HUES6 (cell line): ENCODE results near the gene SH3RF3.

Experiments
- H3K27ac ChIP-seq: 2 replicates; pipeline ENCODE4 v1.7.0; 2013; ENCODE audit warnings: low read depth, mild to moderate bottlenecking, low read length, inconsistent platforms
- H3K27me3 ChIP-seq: 2 replicates; pipeline ENCODE4 v1.6.1; 2013; ENCODE audit warnings: low read length; ENCODE audit not compliant: control insufficient read depth, insufficient read depth
- H3K36me3 ChIP-seq: 2 replicates; pipeline ENCODE4 v1.6.1; 2013; ENCODE audit warnings: low read length; ENCODE audit not compliant: control insufficient read depth, insufficient read depth
- H3K4me1 ChIP-seq: 2 replicates; pipeline ENCODE4 v1.6.1; 2013; ENCODE audit warnings: low read length; ENCODE audit not compliant: control insufficient read depth, insufficient read depth
- H3K4me3 ChIP-seq: 2 replicates; pipeline ENCODE4 v1.5.1; 2013; ENCODE audit warnings: low read depth, low read length
- H3K9ac ChIP-seq: one replicate; pipeline ENCODE4 v1.6.1; 2013; ENCODE audit warnings: mild to moderate bottlenecking, low read length
- H3K9me3 ChIP-seq: 2 replicates; pipeline ENCODE4 v1.6.1; 2013; ENCODE audit warnings: low read depth, low read length; ENCODE audit not compliant: control insufficient read depth, insufficient read depth

SH3RF3 gene

DNA sequence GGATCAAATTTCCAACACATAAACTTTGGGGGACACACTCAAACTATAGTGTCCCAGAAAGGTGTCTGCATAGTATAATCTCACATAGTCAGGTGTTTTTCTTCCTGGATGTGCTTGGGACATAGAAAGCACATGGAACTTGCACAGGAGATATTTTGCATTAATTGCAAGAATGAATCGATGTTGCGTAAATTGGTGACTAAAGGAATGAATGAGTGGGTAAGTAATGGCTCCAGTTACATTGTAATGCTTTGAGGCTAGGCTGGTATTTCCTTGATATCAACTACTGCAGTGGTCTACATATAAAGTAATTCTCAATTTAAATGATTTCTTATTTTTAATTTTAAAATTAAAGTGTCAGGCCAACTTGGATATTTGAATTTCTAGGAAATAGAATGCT lies 53.4 kb downstream of the SH3RF3 start:
- H3K9ac ChIP-seq, result no peak overlapping the region
- H3K4me1 ChIP-seq, result no peaks in the 10 kb centered on the region
- no peak overlapping the region for H3K27ac ChIP-seq
- no peaks in the 10 kb centered on the region for H3K36me3 ChIP-seq
- peaks cover 22% of the 10 kb centered on the region for H3K9me3 ChIP-seq
- no peaks in the 10 kb centered on the region for H3K27me3 ChIP-seq
- no peak overlapping the region for H3K4me3 ChIP-seq

- Histone ChIP-seq H3K4me1 (0 out of 2 replicates have a peak, but pooled peaks cover 4% of the 10 kb centered on the region), H3K9me3 (peaks cover 22% of the 10 kb centered on the region), H3K4me3 (no peak overlapping the region), H3K27ac (no peak overlapping the region), H3K27me3 (no peaks in the 10 kb centered on the region), H3K36me3 (no peaks in the 10 kb centered on the region), H3K9ac (no peak overlapping the region)
Observed at GRCh38 chr2:109183871-109184270, 54.9 kb downstream of the SH3RF3 start.

- Histone ChIP-seq H3K9ac (no peak overlapping the region), H3K4me1 (0 out of 2 replicates have a peak, but pooled peaks cover 4% of the 10 kb centered on the region), H3K27me3 (no peaks in the 10 kb centered on the region), H3K9me3 (peaks cover 18% of the 10 kb centered on the region), H3K36me3 (no peaks in the 10 kb centered on the region), H3K4me3 (no peak overlapping the region), H3K27ac (no peak overlapping the region)
Observed at GRCh38 chr2:109184368-109184767, 55.4 kb downstream of the SH3RF3 start.

DNA sequence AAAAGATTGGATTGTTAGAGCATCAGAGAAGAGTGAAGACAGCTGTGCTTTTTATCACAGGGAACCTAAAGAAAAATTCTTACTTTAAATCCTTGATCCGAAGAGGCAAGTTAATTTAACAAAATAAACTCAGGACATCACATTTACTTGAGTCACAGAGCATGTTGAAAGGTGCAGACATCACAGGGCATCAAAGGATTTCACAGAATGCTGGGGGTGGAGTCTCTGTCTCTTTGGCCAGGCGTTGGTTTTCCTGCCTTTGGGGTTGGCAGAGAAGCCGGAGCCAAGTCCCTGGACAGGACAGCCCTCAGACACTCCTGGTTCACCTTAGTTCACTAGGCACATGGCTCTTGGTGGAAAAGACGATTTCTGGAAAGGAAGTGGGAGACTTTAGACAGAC lies 56.3 kb downstream of the SH3RF3 start:
- Histone ChIP-seq H3K4me1 (0 out of 2 replicates have a peak, but pooled peaks cover 4% of the 10 kb centered on the region), H3K9me3 (peaks cover 9% of the 10 kb centered on the region; the same call in 1 of the 2 replicates), H3K27ac (no peak overlapping the region), H3K9ac (no peak overlapping the region), H3K27me3 (no peaks in the 10 kb centered on the region), H3K4me3 (no peak overlapping the region), H3K36me3 (no peaks in the 10 kb centered on the region)

DNA sequence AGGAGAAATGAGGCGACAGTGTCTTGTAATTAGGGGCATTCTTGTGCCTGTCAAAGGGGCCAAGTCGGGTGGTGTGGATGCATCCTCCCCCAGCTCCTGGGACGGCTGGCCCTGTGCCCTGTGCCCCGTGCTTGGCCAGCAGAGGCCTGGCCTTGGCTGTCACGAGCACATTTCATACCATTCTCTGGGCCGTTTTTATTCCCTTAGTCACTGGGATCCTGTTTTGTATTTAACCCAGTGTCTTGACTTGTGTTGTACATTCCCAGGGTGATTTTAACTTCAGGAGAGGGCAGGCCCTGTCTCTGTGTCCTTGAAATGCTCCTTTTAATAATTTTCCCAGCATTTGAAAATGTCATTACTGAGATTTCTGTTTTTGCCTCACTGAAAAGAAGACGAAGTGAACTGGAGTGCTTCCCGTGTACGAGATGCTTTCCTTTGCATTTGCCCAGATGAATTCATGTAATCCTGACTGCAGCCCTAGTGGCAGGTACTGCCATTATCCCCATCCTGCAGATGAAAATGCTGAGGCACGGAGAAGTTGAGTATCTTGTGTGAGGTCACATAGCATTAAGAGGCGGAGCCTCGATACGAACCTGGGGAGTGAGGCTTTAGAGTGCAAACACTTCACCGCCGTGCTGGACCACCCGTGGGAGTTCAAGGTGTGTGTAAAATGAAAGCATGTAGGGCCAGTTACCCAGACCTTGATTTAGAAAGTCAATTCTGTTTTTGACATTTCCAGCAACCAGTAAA lies 57.0 kb downstream of the SH3RF3 start:
- Histone ChIP-seq H3K9ac (no peak overlapping the region), H3K27ac (no peak overlapping the region), H3K4me3 (no peak overlapping the region), H3K9me3 (0 out of 2 replicates have a peak, but pooled peaks cover 7% of the 10 kb centered on the region), H3K36me3 (no peaks in the 10 kb centered on the region), H3K27me3 (no peaks in the 10 kb centered on the region), H3K4me1 (0 out of 2 replicates have a peak, but pooled peaks cover 4% of the 10 kb centered on the region)

GRCh38 chr2:109186656-109187250 lies 57.7 kb downstream of the SH3RF3 start:
- Histone ChIP-seq H3K4me1 (0 out of 2 replicates have a peak, but pooled peaks cover 4% of the 10 kb centered on the region), H3K27me3 (no peaks in the 10 kb centered on the region; the same call in 1 of the 2 replicates), H3K27ac (no peak overlapping the region), H3K9me3 (0 out of 2 replicates have a peak, but pooled peaks cover under 1% of the 10 kb centered on the region), H3K36me3 (no peaks in the 10 kb centered on the region), H3K9ac (no peak overlapping the region), H3K4me3 (no peak overlapping the region)

- Histone ChIP-seq H3K9me3 (no peaks in the 10 kb centered on the region), H3K27ac (no peak overlapping the region), H3K9ac (no peak overlapping the region), H3K27me3 (no peaks in the 10 kb centered on the region; the same call in 1 of the 2 replicates), H3K4me1 (0 out of 2 replicates have a peak, but pooled peaks cover 4% of the 10 kb centered on the region), H3K4me3 (no peak overlapping the region), H3K36me3 (no peaks in the 10 kb centered on the region)
Observed at GRCh38 chr2:109187711-109188495, 58.9 kb downstream of the SH3RF3 start.

DNA sequence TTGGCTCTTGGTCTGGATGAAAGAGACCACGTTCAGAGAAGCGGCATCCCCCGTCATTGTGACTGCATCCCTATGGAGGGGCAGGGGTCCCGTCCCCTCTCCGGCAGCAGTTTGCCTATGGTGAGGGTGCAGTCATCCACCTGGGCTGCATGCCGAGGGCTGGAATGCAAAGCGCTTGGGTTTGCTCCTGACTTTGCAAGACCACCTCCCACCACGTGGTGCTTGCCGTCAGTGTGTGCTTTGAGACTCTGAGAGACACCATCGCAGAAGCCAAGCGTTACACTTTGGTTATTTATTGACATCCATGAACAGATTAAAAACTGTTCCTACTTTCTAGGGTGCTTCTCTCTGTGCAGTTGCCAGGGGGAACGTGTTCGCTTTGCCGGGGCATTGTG lies 59.5 kb downstream of the SH3RF3 start:
- Histone ChIP-seq H3K4me3 (no peak overlapping the region), H3K27me3 (no peaks in the 10 kb centered on the region; the same call in 1 of the 2 replicates), H3K9ac (no peak overlapping the region), H3K27ac (no peak overlapping the region), H3K4me1 (0 out of 2 replicates have a peak, but pooled peaks cover 4% of the 10 kb centered on the region), H3K9me3 (no peaks in the 10 kb centered on the region), H3K36me3 (no peaks in the 10 kb centered on the region)

GRCh38 chr2:109188898-109189297 lies 59.9 kb downstream of the SH3RF3 start:
- Histone ChIP-seq H3K9me3 (no peaks in the 10 kb centered on the region), H3K27ac (no peak overlapping the region), H3K9ac (no peak overlapping the region), H3K36me3 (no peaks in the 10 kb centered on the region), H3K4me1 (0 out of 2 replicates have a peak, but pooled peaks cover 4% of the 10 kb centered on the region), H3K27me3 (no peaks in the 10 kb centered on the region; the same call in 1 of the 2 replicates), H3K4me3 (no peak overlapping the region)

GRCh38 chr2:109189751-109190150 lies 60.7 kb downstream of the SH3RF3 start:
- Histone ChIP-seq H3K9ac (no peak overlapping the region), H3K36me3 (no peaks in the 10 kb centered on the region), H3K27me3 (no peaks in the 10 kb centered on the region; the same call in 1 of the 2 replicates), H3K4me3 (no peak overlapping the region), H3K9me3 (no peaks in the 10 kb centered on the region), H3K4me1 (0 out of 2 replicates have a peak, but pooled peaks cover 4% of the 10 kb centered on the region), H3K27ac (no peak overlapping the region)
